Natural killer cell treated with Interleukin-12 subunit alpha and Interleukin-12 subunit beta and Interleukin-15 and Interleukin-18, amount 100 ng/mL, for 72 hours (primary cell): ENCODE measurements around the gene TMPRSS9. TPM values are rescaled to one million over a fixed set of nuclear protein-coding genes. Genes with fewer than 3 reads are reported as not detected.
A peak's percentile ranks its signal among the peaks of the same experiment; 100 is the strongest.
"Not testable (repeated sequence)": the region's sequence is repeated elsewhere in the genome, so short reads cannot be mapped to it uniquely, and the experiment has no call there.

Source experiments
- ATAC-seq, 2 donors: fragments of 150-1000 bp; cut with Tn5 transposase in 1 of 2; sonication (Bioruptor Pico), chemical (Tn5 transposase) in 1 of 2; 2 replicates each; pipeline ENCODE4 v1.10.0; 2021
- DNase-seq: peaks from one replicate; pipeline ENCODE4 v3.0.0; 2022; ENCODE audit warnings: low spot score
- H3K27ac Mint-ChIP-seq, 2 donors: 1 replicate in 1 of 2; 2 replicates in 1 of 2; pipeline ENCODE4 v1.8.0; 2022; ENCODE audit warnings: mixed read lengths in 2 of 2, mild to moderate bottlenecking in 1 of 2, moderate library complexity in 1 of 2
- H3K27me3 Mint-ChIP-seq, 2 donors: 1 replicate in 1 of 2; 2 replicates in 1 of 2; pipeline ENCODE4 v1.8.0; 2022; ENCODE audit warnings: mixed read lengths in 2 of 2
- H3K36me3 Mint-ChIP-seq: one replicate; pipeline ENCODE4 v1.8.0; 2022; ENCODE audit warnings: mixed read lengths
- H3K4me1 Mint-ChIP-seq, 2 donors: 1 replicate in 1 of 2; 2 replicates in 1 of 2; pipeline ENCODE4 v1.8.0; 2022; ENCODE audit warnings: low read depth in 2 of 2, mixed read lengths in 2 of 2, mild to moderate bottlenecking in 1 of 2
- H3K4me3 Mint-ChIP-seq: one replicate; pipeline ENCODE4 v1.8.0; 2022; ENCODE audit warnings: mixed read lengths
- H3K9me3 Mint-ChIP-seq: 2 replicates; pipeline ENCODE4 v1.8.0; 2022; ENCODE audit warnings: mixed read lengths
- total RNA-seq, 2 donors: library from RNA; stranded (reverse); gene quantifications; one replicate each; pipeline ENCODE4 v1.2.3, GENCODE V29; 2022

TMPRSS9 gene
- total RNA-seq, 2 donors from 2014 or later: not detected

- ATAC-seq (no peak), DNase-seq (no peak)
- H3K9me3 Mint-ChIP-seq: no peaks in the 10 kb centered on the region
- H3K27me3 Mint-ChIP-seq: peaks cover 4 to 6% of the 10 kb centered on the region in 2 donors
- no peaks in the 10 kb centered on the region for H3K36me3 Mint-ChIP-seq
- H3K4me1 Mint-ChIP-seq: no peaks in the 10 kb centered on the region
- no peak overlapping the region for H3K4me3 Mint-ChIP-seq
- H3K27ac Mint-ChIP-seq: no peak overlapping the region
Measured at GRCh38 chr19:2411709-2412108, 51.6 kb downstream of the TMPRSS9 start.

DNA sequence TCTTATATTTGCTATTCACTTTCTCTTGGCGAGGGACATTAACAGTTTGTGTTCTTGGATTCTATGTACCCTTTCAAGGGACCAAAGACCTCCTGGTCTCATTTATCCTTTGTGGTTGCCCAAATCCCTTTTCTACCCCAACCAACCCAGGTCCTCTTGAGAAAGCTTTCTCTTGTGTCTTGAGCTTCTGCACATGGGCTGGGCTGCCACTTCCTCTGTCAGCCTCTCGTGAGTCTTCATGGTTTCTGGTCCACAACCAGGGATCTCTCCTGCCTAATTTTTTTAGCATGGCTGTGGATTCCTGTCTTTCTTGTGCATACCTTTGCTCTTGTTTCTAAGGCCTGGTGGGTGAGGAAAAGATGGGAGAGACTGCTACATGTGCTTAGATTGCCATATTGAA is 52.4 kb downstream of the TMPRSS9 start:
- H3K4me3 Mint-ChIP-seq: no peak overlapping the region
- ATAC-seq: no peak

GRCh38 chr19:2413159-2413558 is 53.1 kb downstream of the TMPRSS9 start:
- Mint-ChIP-seq H3K36me3 (no peaks in the 10 kb centered on the region), H3K9me3 (no peaks in the 10 kb centered on the region), H3K4me1 (no peaks in the 10 kb centered on the region), H3K27me3 (peaks cover 4 to 6% of the 10 kb centered on the region in 2 donors), H3K27ac (no peak overlapping the region), H3K4me3 (no peak overlapping the region)
- ATAC-seq (no peak), DNase-seq (no peak)

More for the DNA sequence above, 52.4 kb downstream of the TMPRSS9 start:
- Mint-ChIP-seq H3K4me1 (no peaks in the 10 kb centered on the region), H3K27me3 (peaks cover 4 to 6% of the 10 kb centered on the region in 2 donors), H3K9me3 (no peaks in the 10 kb centered on the region), H3K36me3 (no peaks in the 10 kb centered on the region), H3K27ac (no peak overlapping the region)
- no peak for DNase-seq

- no peaks in the 10 kb centered on the region for H3K36me3 Mint-ChIP-seq
- no peaks in the 10 kb centered on the region for H3K4me1 Mint-ChIP-seq
- ATAC-seq (peak; percentile 20 to 21), DNase-seq (no peak)
- peaks cover 4 to 6% of the 10 kb centered on the region in 2 donors for H3K27me3 Mint-ChIP-seq
- no peak overlapping the region for H3K27ac Mint-ChIP-seq
- no peak overlapping the region for H3K4me3 Mint-ChIP-seq
- no peaks in the 10 kb centered on the region for H3K9me3 Mint-ChIP-seq
Measured at GRCh38 chr19:2413629-2414028, 53.6 kb downstream of the TMPRSS9 start.

- DNase-seq (no peak), ATAC-seq (no peak)
- H3K4me3 Mint-ChIP-seq: no peak overlapping the region
- H3K4me1 Mint-ChIP-seq: no peaks in the 10 kb centered on the region
- H3K27ac Mint-ChIP-seq: no peak overlapping the region
- no peaks in the 10 kb centered on the region for H3K36me3 Mint-ChIP-seq
- H3K27me3 Mint-ChIP-seq: no peaks in the 10 kb centered on the region
- no peaks in the 10 kb centered on the region for H3K9me3 Mint-ChIP-seq
Measured at GRCh38 chr19:2415281-2415972, 55.4 kb downstream of the TMPRSS9 start.

GRCh38 chr19:2415973-2416319 is 55.9 kb downstream of the TMPRSS9 start:
- no peaks in the 10 kb centered on the region for H3K27me3 Mint-ChIP-seq
- H3K4me3 Mint-ChIP-seq: no peak overlapping the region
- no peaks in the 10 kb centered on the region for H3K4me1 Mint-ChIP-seq
- no peaks in the 10 kb centered on the region for H3K9me3 Mint-ChIP-seq
- DNase-seq: no peak
- no peak for ATAC-seq
- no peaks in the 10 kb centered on the region for H3K36me3 Mint-ChIP-seq
- no peak overlapping the region for H3K27ac Mint-ChIP-seq

DNA sequence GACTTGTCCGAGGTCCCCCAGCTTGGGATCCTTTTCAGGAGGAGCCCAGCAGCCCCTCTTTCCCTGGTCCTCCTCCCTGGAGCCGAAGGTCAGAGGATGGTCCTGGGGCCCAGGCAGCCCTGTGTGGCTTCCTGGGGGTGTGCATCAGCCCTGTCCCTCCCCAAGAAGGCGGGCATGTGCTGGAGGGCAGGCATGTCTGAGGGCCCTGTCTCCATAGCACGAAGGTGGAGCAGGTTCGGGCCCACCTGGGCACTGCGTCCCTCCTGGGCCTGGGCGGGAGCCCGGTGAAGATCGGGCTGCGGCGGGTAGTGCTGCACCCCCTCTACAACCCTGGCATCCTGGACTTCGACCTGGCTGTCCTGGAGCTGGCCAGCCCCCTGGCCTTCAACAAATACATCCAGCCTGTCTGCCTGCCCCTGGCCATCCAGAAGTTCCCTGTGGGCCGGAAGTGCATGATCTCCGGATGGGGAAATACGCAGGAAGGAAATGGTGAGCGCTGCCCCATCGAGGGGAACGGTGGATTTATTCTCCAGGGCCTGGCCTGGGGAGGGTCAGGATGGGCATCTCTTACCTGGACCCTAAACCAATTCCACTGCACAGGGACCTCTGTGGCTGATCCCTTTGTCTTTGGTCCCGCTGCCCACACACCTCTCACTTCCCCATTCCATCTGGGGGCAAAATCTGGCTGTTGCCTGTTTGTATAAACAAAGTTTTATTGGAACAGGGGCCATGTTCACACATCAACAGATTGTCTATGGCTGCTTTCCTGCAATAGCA is 56.4 kb downstream of the TMPRSS9 start:
- Mint-ChIP-seq H3K9me3 (no peaks in the 10 kb centered on the region), H3K27me3 (no peaks in the 10 kb centered on the region), H3K4me3 (no peak overlapping the region), H3K36me3 (no peaks in the 10 kb centered on the region), H3K27ac (no peak overlapping the region), H3K4me1 (no peaks in the 10 kb centered on the region)
- DNase-seq: no peak
- ATAC-seq: peak; percentile 14 to 53

DNA sequence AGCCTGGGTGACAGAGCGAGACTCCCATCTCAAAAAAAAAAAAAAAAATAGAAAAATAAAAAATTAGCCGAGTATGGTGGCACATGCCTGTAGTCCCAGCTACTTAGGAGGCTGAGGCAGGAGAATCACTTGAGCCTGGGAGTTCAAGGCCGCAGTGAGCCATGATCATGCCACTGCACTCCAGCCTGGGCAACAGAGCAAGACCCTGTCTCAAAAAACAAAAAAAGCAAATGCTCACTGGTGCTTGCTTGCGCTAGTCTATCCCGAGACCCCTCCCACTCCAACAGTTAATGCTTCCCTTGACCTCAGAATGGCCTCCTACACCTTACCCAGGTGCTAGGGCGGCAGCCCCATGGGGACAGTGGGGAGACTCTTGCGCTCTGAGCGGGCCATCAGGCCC is 57.4 kb downstream of the TMPRSS9 start:
- not testable (repeated sequence) for H3K4me1 Mint-ChIP-seq, DNase-seq, H3K9me3 Mint-ChIP-seq, H3K27ac Mint-ChIP-seq, H3K4me3 Mint-ChIP-seq, ATAC-seq, H3K36me3 Mint-ChIP-seq, H3K27me3 Mint-ChIP-seq

DNA sequence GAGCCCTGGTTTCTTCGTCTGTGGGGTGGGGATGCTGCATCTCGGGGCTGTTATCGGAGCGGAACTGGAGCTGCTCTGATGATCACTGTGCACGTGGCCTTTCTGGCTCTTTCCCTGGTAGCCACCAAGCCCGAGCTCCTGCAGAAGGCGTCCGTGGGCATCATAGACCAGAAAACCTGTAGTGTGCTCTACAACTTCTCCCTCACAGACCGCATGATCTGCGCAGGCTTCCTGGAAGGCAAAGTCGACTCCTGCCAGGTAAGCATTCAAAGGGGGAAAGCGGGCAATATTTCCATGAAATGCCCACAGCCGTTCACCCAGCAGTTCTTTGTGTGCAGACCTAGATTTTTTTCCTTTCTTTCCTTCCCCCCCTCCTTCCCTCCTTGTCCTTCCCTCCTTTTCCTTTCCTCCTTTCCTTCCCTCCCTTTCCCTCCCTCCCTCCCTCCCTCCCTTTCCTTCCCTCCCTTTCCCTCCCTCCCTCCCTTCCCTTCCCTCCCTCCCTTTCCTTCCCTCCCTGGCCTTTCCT is 57.9 kb downstream of the TMPRSS9 start:
- Mint-ChIP-seq H3K36me3 (no peaks in the 10 kb centered on the region), H3K9me3 (no peaks in the 10 kb centered on the region), H3K27ac (no peak overlapping the region), H3K4me1 (no peaks in the 10 kb centered on the region), H3K27me3 (no peaks in the 10 kb centered on the region), H3K4me3 (no peak overlapping the region)
- ATAC-seq: no peak
- DNase-seq: no peak

DNA sequence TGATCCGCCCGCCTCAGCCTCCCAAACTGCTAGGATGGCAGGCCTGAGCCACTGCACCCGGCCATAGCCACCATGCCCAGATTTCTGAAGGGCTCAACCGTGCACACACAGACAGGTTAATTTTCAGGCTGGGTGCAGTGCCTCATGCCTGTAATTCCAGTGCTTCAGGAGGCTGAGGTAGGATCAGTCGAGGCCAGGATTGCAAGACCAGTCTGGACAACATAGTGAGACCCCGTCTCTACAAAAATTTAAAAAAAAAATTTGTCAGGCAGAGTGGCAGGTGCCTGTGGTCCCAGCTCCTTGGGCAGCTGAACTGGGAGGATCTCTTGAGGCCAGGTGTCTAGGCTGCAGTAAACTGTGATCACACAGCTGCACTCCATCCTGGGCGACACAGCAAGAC is 59.7 kb downstream of the TMPRSS9 start:
- Mint-ChIP-seq H3K27ac (peak overlapping the region in 1 of 2 donors; percentile 76), H3K9me3 (no peaks in the 10 kb centered on the region), H3K4me3 (no peak overlapping the region), H3K4me1 (no peaks in the 10 kb centered on the region), H3K27me3 (no peaks in the 10 kb centered on the region), H3K36me3 (no peaks in the 10 kb centered on the region)
- DNase-seq (no peak), ATAC-seq (no peak)

- DNase-seq (no peak), ATAC-seq (no peak)
- no peaks in the 10 kb centered on the region for H3K27me3 Mint-ChIP-seq
- H3K36me3 Mint-ChIP-seq: no peaks in the 10 kb centered on the region
- H3K4me3 Mint-ChIP-seq: no peak overlapping the region
- H3K4me1 Mint-ChIP-seq: no peaks in the 10 kb centered on the region
- no peaks in the 10 kb centered on the region for H3K9me3 Mint-ChIP-seq
- H3K27ac Mint-ChIP-seq: no peak overlapping the region
Measured at GRCh38 chr19:2420490-2420889, 60.4 kb downstream of the TMPRSS9 start.

- no peak overlapping the region for H3K4me3 Mint-ChIP-seq
- no peaks in the 10 kb centered on the region for H3K27me3 Mint-ChIP-seq
- H3K27ac Mint-ChIP-seq: no peak overlapping the region
Measured at GRCh38 chr19:2421581-2422306, 61.7 kb downstream of the TMPRSS9 start.

GRCh38 chr19:2423071-2423914 is 63.2 kb downstream of the TMPRSS9 start:
- Mint-ChIP-seq H3K27ac (no peak overlapping the region), H3K9me3 (no peaks in the 10 kb centered on the region), H3K27me3 (no peaks in the 10 kb centered on the region), H3K4me3 (no peak overlapping the region), H3K4me1 (peaks cover 6 to 11% of the 10 kb centered on the region in 2 donors), H3K36me3 (no peaks in the 10 kb centered on the region)
- DNase-seq: no peak
- no peak for ATAC-seq

More at GRCh38 chr19:2421581-2422306, 61.7 kb downstream of the TMPRSS9 start:
- DNase-seq (no peak), ATAC-seq (no peak)
- H3K4me1 Mint-ChIP-seq: peaks cover 0 to 4% of the 10 kb centered on the region in 2 donors
- no peaks in the 10 kb centered on the region for H3K36me3 Mint-ChIP-seq
- no peaks in the 10 kb centered on the region for H3K9me3 Mint-ChIP-seq
